Mammary epithelial cell (primary cell): ENCODE measurements around the gene SLC19A2.

Experiments used
- EZH2 ChIP-seq: IDR thresholded peaks from 2 replicates; pipeline ENCODE4 v1.6.1; 2012; ENCODE audit warnings: low read length, inconsistent platforms, borderline replicate concordance
- TF ChIP-seq, protein P1 (sequence below), 2 donors: IDR thresholded peaks in 1 of 2; conservative IDR thresholded peaks in 1 of 2; 2 replicates each; pipeline ENCODE4 v1.5.1; 2011 to 2012; ENCODE audit warnings: inconsistent platforms in 2 of 2, low read length in 2 of 2, mild to moderate bottlenecking in 2 of 2, control low read depth in 1 of 2, low read depth in 1 of 2; ENCODE audit not compliant: insufficient read depth in 1 of 2; ENCODE audit errors: extremely low read depth in 1 of 2

DNA sequence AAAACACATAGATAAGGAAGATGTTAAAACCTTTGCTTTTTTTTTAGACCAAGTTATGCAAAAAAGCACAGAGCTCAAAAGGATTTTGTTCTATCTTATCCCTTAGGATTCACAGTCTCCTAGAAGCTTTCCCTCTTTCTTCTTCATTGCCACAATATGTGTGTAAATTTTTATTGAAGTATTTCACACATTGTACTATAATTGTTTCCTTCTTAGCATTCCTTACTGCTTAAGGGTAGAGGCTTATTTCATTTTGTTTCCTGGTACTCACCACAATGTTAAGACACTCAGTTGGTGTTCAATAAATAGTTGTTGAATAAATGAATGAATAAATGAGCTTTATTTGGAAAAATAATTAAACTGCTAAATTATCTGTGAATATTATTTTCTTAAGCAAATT, 29.9 kb upstream of the SLC19A2 start:
- TF ChIP-seq, protein P1, sequence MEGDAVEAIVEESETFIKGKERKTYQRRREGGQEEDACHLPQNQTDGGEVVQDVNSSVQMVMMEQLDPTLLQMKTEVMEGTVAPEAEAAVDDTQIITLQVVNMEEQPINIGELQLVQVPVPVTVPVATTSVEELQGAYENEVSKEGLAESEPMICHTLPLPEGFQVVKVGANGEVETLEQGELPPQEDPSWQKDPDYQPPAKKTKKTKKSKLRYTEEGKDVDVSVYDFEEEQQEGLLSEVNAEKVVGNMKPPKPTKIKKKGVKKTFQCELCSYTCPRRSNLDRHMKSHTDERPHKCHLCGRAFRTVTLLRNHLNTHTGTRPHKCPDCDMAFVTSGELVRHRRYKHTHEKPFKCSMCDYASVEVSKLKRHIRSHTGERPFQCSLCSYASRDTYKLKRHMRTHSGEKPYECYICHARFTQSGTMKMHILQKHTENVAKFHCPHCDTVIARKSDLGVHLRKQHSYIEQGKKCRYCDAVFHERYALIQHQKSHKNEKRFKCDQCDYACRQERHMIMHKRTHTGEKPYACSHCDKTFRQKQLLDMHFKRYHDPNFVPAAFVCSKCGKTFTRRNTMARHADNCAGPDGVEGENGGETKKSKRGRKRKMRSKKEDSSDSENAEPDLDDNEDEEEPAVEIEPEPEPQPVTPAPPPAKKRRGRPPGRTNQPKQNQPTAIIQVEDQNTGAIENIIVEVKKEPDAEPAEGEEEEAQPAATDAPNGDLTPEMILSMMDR (conservative IDR thresholded peaks at IDR 0.05 in 1 of 2, IDR thresholded peaks at IDR 0.05 in 1 of 2; ENCODE audit: extremely low read depth in 1 of 2, insufficient read depth in 1 of 2, low read depth in 1 of 2, low read length in 2 of 2), result no peak
- TF ChIP-seq EZH2, result no peak
